Measurements from ENCODE around the gene OSBPL5. TPM values are rescaled to one million over a fixed set of nuclear protein-coding genes. Genes with fewer than 3 reads are reported as not detected.
"Not testable (repeated sequence)": the region's sequence is repeated elsewhere in the genome, so short reads cannot be mapped to it uniquely, and the experiment has no call there.

The OSBPL5 gene
- total RNA-seq, 4 donors from 2014 or later = 24.7 to 83.3 (median 48.2) TPM

DNA sequence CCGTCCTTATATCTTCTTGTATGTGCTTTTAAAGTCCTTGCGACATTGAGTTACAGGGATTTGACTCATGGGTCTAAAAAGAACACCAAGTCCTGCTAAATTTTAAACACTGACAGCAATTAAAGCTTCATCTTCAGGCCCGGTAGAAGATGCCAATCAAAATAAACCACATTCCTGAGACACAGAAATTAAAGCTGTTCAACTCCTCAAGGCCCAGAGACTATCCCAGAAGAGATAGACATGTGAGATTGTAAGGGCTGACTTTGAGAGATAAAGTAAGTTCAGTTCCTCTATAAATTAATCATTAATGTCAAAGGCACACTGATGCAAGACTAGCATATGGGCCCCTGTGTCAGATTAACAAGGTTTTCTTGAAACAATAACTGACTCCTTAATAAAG lies 49.8 kb downstream of the OSBPL5 start:
- DNase-seq = no peak
- Histone ChIP-seq H3K27me3 (no peaks in the 10 kb centered on the region), H3K4me1 (no peaks in the 10 kb centered on the region), H3K9me3 (no peaks in the 10 kb centered on the region), H3K36me3 (no peaks in the 10 kb centered on the region), H3K27ac (no peak overlapping the region), H3K4me3 (no peak overlapping the region)
- TF ChIP-seq, protein P1, sequence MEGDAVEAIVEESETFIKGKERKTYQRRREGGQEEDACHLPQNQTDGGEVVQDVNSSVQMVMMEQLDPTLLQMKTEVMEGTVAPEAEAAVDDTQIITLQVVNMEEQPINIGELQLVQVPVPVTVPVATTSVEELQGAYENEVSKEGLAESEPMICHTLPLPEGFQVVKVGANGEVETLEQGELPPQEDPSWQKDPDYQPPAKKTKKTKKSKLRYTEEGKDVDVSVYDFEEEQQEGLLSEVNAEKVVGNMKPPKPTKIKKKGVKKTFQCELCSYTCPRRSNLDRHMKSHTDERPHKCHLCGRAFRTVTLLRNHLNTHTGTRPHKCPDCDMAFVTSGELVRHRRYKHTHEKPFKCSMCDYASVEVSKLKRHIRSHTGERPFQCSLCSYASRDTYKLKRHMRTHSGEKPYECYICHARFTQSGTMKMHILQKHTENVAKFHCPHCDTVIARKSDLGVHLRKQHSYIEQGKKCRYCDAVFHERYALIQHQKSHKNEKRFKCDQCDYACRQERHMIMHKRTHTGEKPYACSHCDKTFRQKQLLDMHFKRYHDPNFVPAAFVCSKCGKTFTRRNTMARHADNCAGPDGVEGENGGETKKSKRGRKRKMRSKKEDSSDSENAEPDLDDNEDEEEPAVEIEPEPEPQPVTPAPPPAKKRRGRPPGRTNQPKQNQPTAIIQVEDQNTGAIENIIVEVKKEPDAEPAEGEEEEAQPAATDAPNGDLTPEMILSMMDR (IDR thresholded peaks at IDR 0.05) = no peak
- TF ChIP-seq POLR2A (IDR thresholded peaks at IDR 0.05) = no peak
- intact Hi-C loops (cut with DNase I; ENCODE audit: low total_unique reads) = no loop called here

GRCh38 chr11:3113661-3114060 lies 51.4 kb downstream of the OSBPL5 start:
- not testable (repeated sequence) for H3K27ac ChIP-seq, H3K9me3 ChIP-seq

DNA sequence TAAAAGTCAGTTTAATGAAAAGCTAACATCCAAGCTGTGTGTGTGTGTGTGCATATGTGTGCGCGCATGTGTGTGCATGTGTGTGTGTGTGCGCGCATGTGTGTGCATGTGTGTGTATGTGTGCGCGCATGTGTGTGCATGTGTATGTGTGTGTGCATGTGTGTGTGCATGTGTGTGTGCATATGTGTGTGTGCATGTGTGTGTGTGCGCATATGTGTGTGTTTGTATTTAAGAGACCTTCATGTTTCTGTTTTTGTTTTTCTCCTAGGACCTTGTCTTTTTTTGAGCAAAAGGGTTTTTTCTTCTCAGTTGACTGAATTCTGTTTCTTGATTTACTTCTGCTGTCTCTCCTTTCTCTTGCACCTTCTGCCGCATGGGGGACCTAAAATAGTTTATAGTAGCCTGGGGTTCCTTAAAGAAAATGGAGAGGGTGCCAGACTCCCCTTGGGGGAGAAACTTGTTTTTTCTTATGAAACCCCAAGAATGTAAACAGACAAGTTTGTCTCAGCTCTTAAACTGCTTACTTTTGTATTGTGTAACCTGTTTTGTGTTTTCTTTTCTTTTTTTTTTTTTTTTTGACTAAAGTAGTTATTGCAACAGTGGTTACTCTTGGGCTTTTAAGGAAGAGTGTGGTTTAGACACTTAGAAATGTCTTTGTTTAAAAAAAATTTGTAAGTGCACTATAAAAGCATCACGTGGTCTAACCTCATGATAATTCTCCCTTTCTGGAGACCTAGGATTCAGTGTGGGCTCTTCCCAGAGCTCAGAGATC lies 53.0 kb downstream of the OSBPL5 start:
- no peaks in the 10 kb centered on the region for H3K9me3 ChIP-seq
- no peaks in the 10 kb centered on the region for H3K27me3 ChIP-seq
- intact Hi-C loops (cut with DNase I; ENCODE audit: low total_unique reads) = no loop called here
- no peaks in the 10 kb centered on the region for H3K4me1 ChIP-seq
- TF ChIP-seq, protein P1 (IDR thresholded peaks at IDR 0.05) = no peak
- TF ChIP-seq POLR2A (IDR thresholded peaks at IDR 0.05) = no peak
- no peak overlapping the region for H3K27ac ChIP-seq
- DNase-seq = no peak
- H3K36me3 ChIP-seq = no peaks in the 10 kb centered on the region
- H3K4me3 ChIP-seq = no peak overlapping the region

More at GRCh38 chr11:3113661-3114060, 51.4 kb downstream of the OSBPL5 start:
- DNase-seq; intact Hi-C loops (cut with DNase I; ENCODE audit: low total_unique reads); H3K36me3 ChIP-seq; H3K4me3 ChIP-seq; H3K4me1 ChIP-seq; H3K27me3 ChIP-seq: not testable (repeated sequence)

GRCh38 chr11:3111466-3111865 lies 53.6 kb downstream of the OSBPL5 start:
- TF ChIP-seq, protein P1 (IDR thresholded peaks at IDR 0.05) = no peak
- no peak for TF ChIP-seq POLR2A (IDR thresholded peaks at IDR 0.05)
- no peak overlapping the region for H3K27ac ChIP-seq
- H3K9me3 ChIP-seq = no peaks in the 10 kb centered on the region
- no peaks in the 10 kb centered on the region for H3K36me3 ChIP-seq
- H3K4me3 ChIP-seq = no peak overlapping the region
- no peaks in the 10 kb centered on the region for H3K27me3 ChIP-seq
- intact Hi-C loops (cut with DNase I; ENCODE audit: low total_unique reads) = no loop called here
- H3K4me1 ChIP-seq = no peaks in the 10 kb centered on the region
- no peak for DNase-seq

DNA sequence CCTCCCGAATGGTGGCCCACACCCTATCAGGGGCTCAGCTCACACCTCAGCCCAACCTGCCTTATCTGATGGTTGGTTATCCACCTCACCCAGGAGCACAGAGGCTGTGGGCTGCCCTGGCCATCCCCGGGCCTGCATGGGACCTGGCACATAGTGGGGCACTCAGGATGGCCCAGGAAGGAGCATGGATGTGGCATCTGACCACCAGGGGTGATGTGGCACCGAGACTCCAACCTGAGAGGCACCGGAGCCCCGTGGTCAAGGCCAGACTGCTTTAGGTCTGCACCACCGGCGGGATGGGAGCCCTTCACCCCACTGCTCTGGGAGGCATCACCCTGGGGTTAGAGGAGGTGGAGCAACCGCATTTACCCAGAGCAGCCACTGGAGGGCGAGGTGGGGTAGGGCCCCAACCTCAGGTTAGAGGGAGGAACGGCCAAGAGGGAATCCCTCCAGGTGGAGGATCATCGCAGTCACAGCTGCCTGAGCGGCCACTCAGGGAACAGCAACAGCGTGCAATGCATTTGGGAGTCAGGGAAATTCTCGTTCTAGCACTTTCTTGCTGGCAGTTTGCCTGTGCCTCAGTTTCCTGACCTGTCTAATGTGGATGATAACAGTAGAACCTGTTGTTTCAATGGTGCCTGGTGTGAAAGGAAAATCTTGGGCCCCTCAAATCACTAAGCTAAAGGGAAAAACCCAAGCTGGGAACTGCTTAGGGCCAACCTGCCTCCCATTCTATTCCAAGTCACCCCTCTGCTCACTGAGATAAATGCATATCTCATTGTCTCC lies 55.0 kb downstream of the OSBPL5 start:
- H3K9me3 ChIP-seq = no peaks in the 10 kb centered on the region
- intact Hi-C loops (cut with DNase I; ENCODE audit: low total_unique reads) = no loop called here
- DNase-seq = peak; percentile 16 to 36
- H3K36me3 ChIP-seq = no peaks in the 10 kb centered on the region
- no peak overlapping the region for H3K27ac ChIP-seq
- TF ChIP-seq, protein P1 (IDR thresholded peaks at IDR 0.05) = peak in 3 of 4 experiments; percentile 27 to 56 (median 40)
- no peak for TF ChIP-seq POLR2A (IDR thresholded peaks at IDR 0.05)
- H3K4me1 ChIP-seq = no peaks in the 10 kb centered on the region
- no peak overlapping the region for H3K4me3 ChIP-seq
- no peaks in the 10 kb centered on the region for H3K27me3 ChIP-seq

Data from uterus (tissue), 4 donors.